GM21825 (cell line): ENCODE measurements around the gene ADAMTS13.
A peak's percentile ranks its signal among the peaks of the same experiment; 100 is the strongest.
"Not testable (repeated sequence)": the region's sequence is repeated elsewhere in the genome, so short reads cannot be mapped to it uniquely, and the experiment has no call there.

Source experiments
- ATAC-seq: cut with Tn5 transposase; IDR thresholded peaks from one replicate; pipeline ENCODE4 v1.9.1; 2021; ENCODE audit warnings: mild to moderate bottlenecking, moderate library complexity; ENCODE audit not compliant: unreplicated experiment

ADAMTS13 gene

DNA sequence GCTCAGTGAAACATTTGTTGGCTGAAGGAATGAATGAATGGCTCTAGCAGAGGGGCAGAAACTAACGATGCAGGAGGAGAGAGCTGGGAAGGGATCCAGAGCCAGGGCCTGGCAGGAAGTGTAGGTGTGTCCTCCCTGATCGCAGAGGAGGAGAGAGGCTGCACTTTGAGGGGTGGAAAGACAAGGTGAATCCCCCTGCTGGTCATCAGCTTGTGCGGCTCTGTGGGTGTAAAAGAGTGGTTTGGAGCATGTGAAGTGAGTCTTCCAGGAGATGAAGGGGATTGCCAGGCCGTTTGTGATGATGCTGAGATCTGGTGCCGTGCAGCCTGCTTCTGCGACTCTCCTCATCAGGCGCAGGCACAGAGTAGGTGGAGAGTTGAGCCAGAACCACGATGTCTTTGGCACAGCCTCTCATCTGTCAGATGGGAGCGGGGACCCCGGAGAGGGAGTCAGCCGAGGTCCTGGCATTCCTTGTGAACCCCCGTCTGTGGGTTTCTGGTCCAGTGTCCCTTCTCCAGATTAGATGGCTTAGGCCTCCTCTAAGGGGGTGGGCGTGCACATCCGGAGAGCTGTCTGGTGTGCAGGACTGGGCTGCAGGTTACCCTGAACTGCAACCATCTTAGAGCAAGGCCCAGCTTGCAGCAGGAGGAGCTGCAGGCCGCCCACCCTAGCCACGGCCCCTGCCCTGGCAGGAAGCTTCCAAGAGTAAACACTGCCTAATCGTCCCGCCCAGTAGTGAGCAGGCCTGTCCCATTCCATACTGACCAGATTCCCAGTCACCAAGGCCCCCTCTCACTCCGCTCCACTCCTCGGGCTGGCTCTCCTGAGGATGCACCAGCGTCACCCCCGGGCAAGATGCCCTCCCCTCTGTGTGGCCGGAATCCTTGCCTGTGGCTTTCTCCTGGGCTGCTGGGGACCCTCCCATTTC, at the start of gene ADAMTS13:
ADAMTS13 (plus strand) TSS at position 753 of the 928 bp plus-strand sequence; CDS start at position 830, 77 bp downstream.
- ATAC-seq: peak; percentile 31

DNA sequence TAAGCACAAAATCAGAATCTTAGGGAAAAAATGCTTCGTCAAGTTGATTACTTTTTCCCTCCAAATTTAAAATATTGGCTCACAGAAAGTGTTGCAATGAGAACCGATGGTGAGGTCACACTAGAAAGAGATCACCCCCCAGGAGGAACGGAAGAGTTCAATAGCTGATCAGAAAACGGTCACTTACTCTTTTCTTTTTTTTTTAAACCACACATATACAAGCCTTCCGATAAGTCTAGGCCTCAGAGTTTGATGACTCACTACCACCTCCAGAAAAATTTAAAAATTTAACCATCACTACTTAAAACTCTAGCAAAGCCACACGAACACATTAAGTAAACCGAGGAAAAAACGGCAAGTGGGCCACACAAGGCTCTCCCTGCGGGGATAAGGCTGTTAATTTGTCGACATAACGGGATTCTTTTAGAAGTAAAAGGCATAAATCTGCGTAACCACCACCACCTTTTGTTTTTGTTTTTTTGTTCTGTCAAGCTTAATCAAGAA, 47.5 kb upstream of the ADAMTS13 start:
- ATAC-seq: no peak

- ATAC-seq: peak; percentile 6
Measured at GRCh38 chr9:133375116-133375723, 46.9 kb upstream of the ADAMTS13 start.

DNA sequence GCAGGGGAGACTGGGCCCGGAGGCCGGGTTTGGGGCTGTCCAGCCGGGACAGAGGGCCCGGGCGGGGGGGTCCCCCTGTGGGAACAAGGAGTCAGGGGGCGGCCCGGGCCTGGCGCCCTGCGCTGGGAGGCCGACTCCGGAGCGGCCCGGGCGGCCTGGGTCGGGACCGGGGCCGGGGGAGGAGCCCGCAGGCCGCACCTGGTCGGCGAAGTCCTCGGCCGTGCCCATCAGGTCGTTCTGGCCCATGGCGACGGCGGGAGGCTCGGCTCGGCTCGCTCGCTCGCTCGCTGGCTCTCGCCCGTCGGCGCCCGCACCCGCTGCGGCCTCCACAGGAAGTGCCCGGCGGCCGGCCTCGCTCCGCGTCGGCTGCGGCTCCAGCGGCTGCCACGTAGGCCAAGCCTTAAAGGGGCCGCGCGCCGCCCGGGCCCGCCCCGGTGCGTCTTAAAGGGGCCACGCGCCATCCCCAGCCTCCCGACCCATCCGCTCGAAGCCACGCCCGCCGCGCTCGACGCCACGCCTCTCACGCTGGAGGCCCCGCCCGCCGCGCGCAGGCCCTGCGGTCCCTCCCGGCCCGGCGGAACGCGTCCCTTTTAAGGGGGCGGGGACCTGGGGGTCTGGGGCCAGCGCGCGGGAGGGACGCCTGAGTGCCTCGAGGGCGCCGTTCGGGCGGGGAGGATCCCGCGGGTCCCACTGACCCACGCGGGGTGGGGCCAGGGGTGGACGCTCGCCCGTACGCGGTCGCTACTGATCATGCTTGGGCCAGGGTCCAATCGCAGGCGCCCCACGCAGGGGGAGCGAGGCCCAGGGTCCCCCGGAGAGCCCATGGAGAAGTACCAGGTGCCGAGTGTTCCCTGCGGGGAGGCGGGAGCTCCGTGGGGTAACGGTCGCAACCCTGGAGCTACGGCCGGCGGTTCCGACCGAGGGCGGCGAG, 46.2 kb upstream of the ADAMTS13 start, which contains the start of the genes STKLD1 and SURF4:
STKLD1 (plus strand) TSS at position 643 of the 931 bp plus-strand sequence; CDS start at position 751, 108 bp downstream.
SURF4 (minus strand) TSS at position 337 of the 931 bp plus-strand sequence; CDS start at position 246, 91 bp downstream.
- peak; percentile 84 for ATAC-seq

DNA sequence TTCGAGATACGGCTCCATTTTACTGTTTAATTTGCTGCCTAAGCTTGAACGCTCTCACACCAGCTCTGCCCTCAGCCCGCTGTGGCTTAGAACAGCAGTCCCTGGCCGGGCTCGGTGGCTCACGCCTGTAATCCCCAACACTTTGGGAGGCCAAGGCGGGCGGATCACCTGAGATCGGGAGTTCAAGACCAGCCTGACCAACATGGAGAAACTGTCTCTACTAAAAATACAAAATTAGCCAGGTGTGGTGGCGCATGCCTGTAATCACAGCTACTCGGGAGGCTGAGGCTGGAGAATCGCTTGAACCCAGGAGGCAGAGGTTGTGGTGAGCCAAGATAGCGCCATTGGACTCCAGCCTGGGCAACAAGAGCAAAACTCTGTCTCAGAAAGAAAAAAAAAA, 44.9 kb upstream of the ADAMTS13 start:
- ATAC-seq: not testable (repeated sequence)

- ATAC-seq: no peak
Measured at GRCh38 chr9:133377721-133378216, 44.4 kb upstream of the ADAMTS13 start.

GRCh38 chr9:133378408-133378962, 43.7 kb upstream of the ADAMTS13 start:
- no peak for ATAC-seq

- ATAC-seq: no peak
Measured at GRCh38 chr9:133379153-133380086, 42.7 kb upstream of the ADAMTS13 start.

- no peak for ATAC-seq
Measured at GRCh38 chr9:133380734-133381133, 41.4 kb upstream of the ADAMTS13 start.

DNA sequence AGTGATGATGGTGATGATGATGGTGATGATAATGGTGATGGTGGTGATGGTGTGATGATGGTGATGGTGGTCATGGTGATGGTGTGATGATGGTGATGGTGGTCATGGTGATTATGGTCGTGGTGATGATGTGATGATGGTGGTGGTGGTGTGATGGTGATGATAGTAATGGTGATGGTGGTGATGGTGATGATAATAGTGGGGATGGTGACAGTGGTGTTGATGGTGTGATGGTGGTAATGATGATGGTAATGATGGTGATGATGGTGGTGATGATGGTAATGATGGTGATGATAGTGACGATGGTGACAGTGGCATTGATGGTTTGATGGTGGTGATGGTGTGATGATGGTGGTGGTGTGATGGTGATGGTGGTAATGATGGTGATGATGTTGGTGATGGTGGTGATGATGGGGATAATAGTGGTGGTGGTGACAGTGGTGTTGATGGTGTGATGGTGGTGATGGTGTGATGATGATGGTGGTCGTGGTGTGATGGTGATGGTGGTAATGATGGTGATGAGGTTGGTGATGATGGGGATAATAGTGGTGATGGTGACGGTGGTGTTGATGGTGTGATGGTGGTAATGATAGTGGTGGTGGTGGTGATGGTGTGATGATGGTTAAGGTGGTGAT, 39.5 kb upstream of the ADAMTS13 start:
- no peak for ATAC-seq

DNA sequence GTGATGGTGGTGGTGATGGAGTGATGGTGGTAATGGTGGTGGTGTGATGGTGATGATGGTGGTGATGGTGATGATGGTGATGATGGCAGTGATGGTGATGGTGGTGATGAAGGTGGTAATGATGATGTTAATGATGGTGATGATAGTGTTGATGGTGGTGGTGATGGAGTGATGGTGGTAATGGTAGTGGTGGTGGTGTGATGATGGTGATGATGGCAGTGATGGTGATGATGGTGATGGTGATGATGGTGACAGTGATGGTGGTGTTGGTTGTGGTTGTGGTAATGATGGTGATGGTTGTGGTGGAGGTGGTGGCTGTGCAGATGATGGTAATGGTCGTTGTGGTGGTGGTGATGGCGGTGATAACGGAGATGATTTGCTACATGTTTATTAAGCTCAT, 38.7 kb upstream of the ADAMTS13 start:
- ATAC-seq: no peak

- no peak for ATAC-seq
Measured at GRCh38 chr9:133384736-133385321, 37.3 kb upstream of the ADAMTS13 start.

- ATAC-seq: no peak
Measured at GRCh38 chr9:133385452-133385851, 36.7 kb upstream of the ADAMTS13 start.

GRCh38 chr9:133386338-133386737, 35.8 kb upstream of the ADAMTS13 start:
- no peak for ATAC-seq

DNA sequence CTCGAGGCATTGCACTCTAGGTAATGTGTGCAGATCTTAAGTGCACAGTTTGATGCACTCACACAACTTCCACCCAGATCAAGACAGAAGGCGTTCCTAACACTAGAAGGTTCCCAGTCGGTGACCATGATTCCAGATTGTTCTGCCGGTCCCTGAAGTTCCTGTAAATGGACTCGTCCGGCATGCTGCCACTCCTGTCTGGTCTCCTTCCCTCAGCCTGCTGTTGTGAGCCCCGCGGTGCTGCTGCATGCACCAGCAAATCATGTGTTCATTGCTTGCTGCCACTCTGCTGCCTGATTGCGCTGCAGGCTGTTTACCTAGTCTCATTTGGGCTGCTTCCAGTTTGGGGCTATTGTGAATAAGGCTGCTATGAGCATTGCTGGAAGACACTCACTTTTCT, 34.5 kb upstream of the ADAMTS13 start:
- no peak for ATAC-seq

DNA sequence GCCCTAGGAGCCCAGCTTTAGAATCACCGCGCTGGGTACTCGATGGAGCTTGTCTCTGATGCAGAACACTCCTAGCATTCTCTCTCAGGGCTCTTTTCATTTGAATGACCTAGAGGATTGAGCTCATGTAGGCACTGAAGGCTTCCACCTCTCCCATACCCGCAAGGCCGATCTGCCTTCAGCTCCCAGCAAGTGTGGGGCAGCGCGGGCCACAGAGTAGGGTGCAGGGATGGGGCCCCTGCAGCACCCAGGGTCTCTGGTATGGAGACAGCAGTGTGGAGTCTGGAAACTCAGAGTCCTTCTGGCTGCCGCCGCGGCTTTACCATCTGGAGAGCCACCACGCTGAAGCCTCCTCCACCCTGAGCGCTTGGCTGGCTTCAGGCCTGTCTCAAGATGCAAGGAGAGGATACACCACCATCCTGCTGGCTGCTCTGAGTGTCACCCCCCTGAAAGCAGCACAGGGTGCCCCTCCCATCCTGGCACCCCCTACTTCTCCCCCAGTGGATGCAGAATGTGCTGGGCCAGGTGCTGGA, 33.1 kb upstream of the ADAMTS13 start:
- no peak for ATAC-seq

- ATAC-seq: no peak
Measured at GRCh38 chr9:133389562-133389961, 32.6 kb upstream of the ADAMTS13 start.

GRCh38 chr9:133390713-133391112, 31.5 kb upstream of the ADAMTS13 start:
- ATAC-seq: no peak
